Measurements from ENCODE around the gene BORCS8.

- TF ChIP-seq CTCF (IDR thresholded peaks at IDR 0.05), result no peak
- no peak for TF ChIP-seq POLR2A (IDR thresholded peaks at IDR 0.05)
- no peak for TF ChIP-seq POLR2AphosphoS5 (IDR thresholded peaks at IDR 0.05)
- TF ChIP-seq EP300 (IDR thresholded peaks at IDR 0.05), result no peak
These were observed 19.8 kb upstream of the BORCS8 start, which contains the start of gene NCAN for GRCh38 chr19:19211499-19212420.

All from suprapubic skin (tissue), 4 donors.